CD4-positive, alpha-beta T cell (primary cell): ENCODE results near the gene PRR15L. TPM values are rescaled to one million over a fixed set of nuclear protein-coding genes. Genes with fewer than 3 reads are reported as not detected.

Experiments
- ATAC-seq: fragments of 200-7000 bp; cut with Tn5 transposase; one replicate; pipeline ENCODE4 v1.10.0; 2022; ENCODE audit warnings: mild to moderate bottlenecking; ENCODE audit not compliant: poor library complexity
- CTCF ChIA-PET: fragments of 350-600 bp; sonication (Branson Sonifier 250); formaldehyde crosslinking; loops from one replicate; lab custom pipeline; 2021; ENCODE audit warnings: antibody characterized with exemption, inconsistent platforms; lab: Charles Lee
- POLR2A ChIA-PET: fragments of 350-600 bp; sonication (Branson Sonifier 250); formaldehyde crosslinking; loops from one replicate; lab custom pipeline; 2021; ENCODE audit warnings: antibody characterized with exemption, inconsistent platforms; lab: Charles Lee
- DNase-seq, 14 experiments: peaks; one replicate each; pipeline ENCODE4 v3.0.0-alpha.2; 2013 to 2020; ENCODE audit warnings: mixed read lengths in 2 of 14
- H3K27ac ChIP-seq, 2 donors: one replicate each; pipeline versions ENCODE4 v1.5.1 to v1.7.0; 2013; ENCODE audit warnings: low read length in 2 of 2, low read depth in 1 of 2, mild to moderate bottlenecking in 1 of 2
- H3K27me3 ChIP-seq, 2 experiments: 1 replicate in 1 of 2; 2 replicates in 1 of 2; pipeline versions ENCODE4 v1.6.1 to v1.7.0; 2013; ENCODE audit warnings: low read length in 2 of 2, control low read depth in 1 of 2, mild to moderate bottlenecking in 1 of 2, moderate library complexity in 1 of 2; ENCODE audit not compliant: insufficient read depth in 2 of 2, control insufficient read depth in 1 of 2
- H3K36me3 ChIP-seq: one replicate; pipeline ENCODE4 v1.6.1; 2013; ENCODE audit warnings: low read length, control low read depth; ENCODE audit not compliant: insufficient read depth
- H3K4me1 ChIP-seq: one replicate; pipeline ENCODE4 v1.6.1; 2013; ENCODE audit warnings: low read length, control low read depth; ENCODE audit not compliant: insufficient read depth
- H3K4me3 ChIP-seq: one replicate; pipeline ENCODE4 v1.5.1; 2013; ENCODE audit warnings: mild to moderate bottlenecking, low read length, moderate library complexity
- H3K9me3 ChIP-seq, 2 experiments: 1 replicate in 1 of 2; 2 replicates in 1 of 2; pipeline versions ENCODE4 v1.6.1 to v1.7.0; 2013; ENCODE audit warnings: low read length in 2 of 2, mild to moderate bottlenecking in 2 of 2, control low read depth in 1 of 2, moderate library complexity in 1 of 2; ENCODE audit not compliant: control insufficient read depth in 1 of 2, insufficient read depth in 1 of 2
- H3K27ac Mint-ChIP-seq: one replicate; pipeline ENCODE4 v1.8.0; 2020; ENCODE audit warnings: mixed read lengths
- H3K27me3 Mint-ChIP-seq: one replicate; pipeline ENCODE4 v1.8.0; 2021; ENCODE audit warnings: mixed read lengths
- H3K36me3 Mint-ChIP-seq: one replicate; pipeline ENCODE4 v1.8.0; 2021; ENCODE audit warnings: low read depth, mixed read lengths
- H3K4me1 Mint-ChIP-seq: one replicate; pipeline ENCODE4 v1.8.0; 2021; ENCODE audit warnings: low read depth, mixed read lengths
- H3K4me3 Mint-ChIP-seq: one replicate; pipeline ENCODE4 v1.8.0; 2020; ENCODE audit warnings: mild to moderate bottlenecking, mixed read lengths
- H3K9me3 Mint-ChIP-seq: one replicate; pipeline ENCODE4 v1.8.0; 2020; ENCODE audit warnings: mixed read lengths
- intact Hi-C, 2 experiments: fragments of 100-400 bp; cut with DNase I in 1 of 2; cut with micrococcal nuclease in 1 of 2; formaldehyde crosslinking; loops; one replicate each; pipeline versions ENCODE4 v1.15.1 to v1.9.0; 2023 to 2025; cut with DNase I, micrococcal nuclease
- total RNA-seq, 174 experiments: library from RNA in 2 of 174; stranded (reverse) in 2 of 174; gene quantifications; one replicate each; pipeline ENCODE4 v1.2.3 and lab custom pipeline; 2021 to 2026
- TF ChIP-seq, protein P1 (sequence below): fragments of 200-600 bp; IDR thresholded peaks from one replicate; pipeline ENCODE4 v1.8.0; 2022; ENCODE audit warnings: antibody characterized with exemption, mild to moderate bottlenecking

Gene PRR15L
- total RNA-seq, 2 experiments from 2014 or later: not detected

DNA sequence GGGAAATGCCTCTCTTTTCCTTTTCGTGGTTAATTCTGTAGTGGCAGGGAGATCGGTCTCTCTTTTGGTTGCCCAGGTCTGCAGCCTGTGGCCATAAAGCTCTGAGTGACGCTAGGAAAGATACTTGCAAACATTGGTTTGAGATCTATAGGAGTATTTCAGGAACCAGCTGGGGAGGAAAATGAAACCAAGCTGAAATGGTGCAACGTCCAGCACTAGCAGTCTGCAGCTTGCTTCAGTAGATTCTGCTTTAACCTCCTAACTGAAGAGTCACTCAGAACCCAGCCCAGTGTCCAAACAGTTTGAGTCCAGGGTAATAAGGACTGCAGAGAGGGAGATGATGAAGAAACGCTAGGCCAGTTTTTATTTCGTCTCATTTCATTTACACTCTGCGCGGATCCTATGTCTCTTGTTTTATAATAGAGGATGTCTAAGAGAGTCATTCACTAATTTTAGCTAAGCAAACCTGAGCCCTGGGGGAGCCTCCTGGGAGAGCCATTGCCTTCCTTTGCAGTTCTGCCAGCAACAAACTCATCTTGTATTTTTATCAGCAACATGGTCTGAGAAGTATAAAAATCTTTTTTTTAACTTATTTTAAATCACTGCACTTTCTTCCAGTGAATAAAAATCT, 49.6 kb downstream of the PRR15L start:
- no peaks in the 10 kb centered on the region for H3K27me3 Mint-ChIP-seq
- intact Hi-C loops: no loop called here
- Histone ChIP-seq H3K27me3 (no peaks in the 10 kb centered on the region), H3K4me3 (no peak overlapping the region), H3K4me1 (peaks cover 11% of the 10 kb centered on the region), H3K27ac (no peak overlapping the region), H3K9me3 (no peaks in the 10 kb centered on the region), H3K36me3 (peaks cover 17% of the 10 kb centered on the region)
- H3K27ac Mint-ChIP-seq: no peak overlapping the region
- CTCF ChIA-PET: interaction anchor here (0.5 kb wide), 1 partner anchor 147 kb away, joined by 3 read pairs; no protein-coding TSS in a partner anchor
- peaks cover 49% of the 10 kb centered on the region for H3K4me1 Mint-ChIP-seq
- ATAC-seq: no peak
- no peaks in the 10 kb centered on the region for H3K9me3 Mint-ChIP-seq
- peaks cover 39% of the 10 kb centered on the region for H3K36me3 Mint-ChIP-seq
- POLR2A ChIA-PET: interaction anchor here (0.6 to 0.7 kb wide), 3 partner anchors 11 to 140 kb away, joined by 3 to 4 read pairs (median 3); partner anchors contain the start of gene NFE2L1
- no peak overlapping the region for H3K4me3 Mint-ChIP-seq
- TF ChIP-seq, protein P1, sequence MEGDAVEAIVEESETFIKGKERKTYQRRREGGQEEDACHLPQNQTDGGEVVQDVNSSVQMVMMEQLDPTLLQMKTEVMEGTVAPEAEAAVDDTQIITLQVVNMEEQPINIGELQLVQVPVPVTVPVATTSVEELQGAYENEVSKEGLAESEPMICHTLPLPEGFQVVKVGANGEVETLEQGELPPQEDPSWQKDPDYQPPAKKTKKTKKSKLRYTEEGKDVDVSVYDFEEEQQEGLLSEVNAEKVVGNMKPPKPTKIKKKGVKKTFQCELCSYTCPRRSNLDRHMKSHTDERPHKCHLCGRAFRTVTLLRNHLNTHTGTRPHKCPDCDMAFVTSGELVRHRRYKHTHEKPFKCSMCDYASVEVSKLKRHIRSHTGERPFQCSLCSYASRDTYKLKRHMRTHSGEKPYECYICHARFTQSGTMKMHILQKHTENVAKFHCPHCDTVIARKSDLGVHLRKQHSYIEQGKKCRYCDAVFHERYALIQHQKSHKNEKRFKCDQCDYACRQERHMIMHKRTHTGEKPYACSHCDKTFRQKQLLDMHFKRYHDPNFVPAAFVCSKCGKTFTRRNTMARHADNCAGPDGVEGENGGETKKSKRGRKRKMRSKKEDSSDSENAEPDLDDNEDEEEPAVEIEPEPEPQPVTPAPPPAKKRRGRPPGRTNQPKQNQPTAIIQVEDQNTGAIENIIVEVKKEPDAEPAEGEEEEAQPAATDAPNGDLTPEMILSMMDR: no peak
- no peak for DNase-seq

DNA sequence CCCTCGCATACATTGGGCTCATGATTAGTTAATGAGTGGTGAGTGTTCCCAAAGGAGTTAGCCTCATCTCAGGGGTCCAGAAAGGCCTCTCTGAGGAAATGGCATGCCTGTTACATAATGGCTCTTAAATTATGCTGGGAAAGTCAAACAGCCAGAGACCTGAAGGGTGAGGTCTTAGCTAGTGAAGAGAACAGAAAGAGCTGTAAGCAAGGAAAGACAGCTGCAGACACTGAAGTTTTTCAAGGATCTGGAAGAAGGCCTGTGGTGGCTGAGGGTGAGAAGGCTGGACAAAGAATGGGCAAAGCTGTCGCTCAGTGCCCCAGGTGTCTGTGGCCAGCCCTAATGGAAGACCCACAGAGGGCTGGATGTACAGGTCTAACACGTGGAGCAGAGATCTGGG, 51.2 kb downstream of the PRR15L start:
- intact Hi-C loops: no loop called here
- Mint-ChIP-seq H3K9me3 (no peaks in the 10 kb centered on the region), H3K27ac (no peak overlapping the region), H3K4me3 (no peak overlapping the region), H3K36me3 (peaks cover 47% of the 10 kb centered on the region), H3K27me3 (no peaks in the 10 kb centered on the region), H3K4me1 (peaks cover 59% of the 10 kb centered on the region)
- Histone ChIP-seq H3K27ac (no peak overlapping the region), H3K36me3 (peaks cover 27% of the 10 kb centered on the region), H3K4me1 (peaks cover 13% of the 10 kb centered on the region), H3K9me3 (no peaks in the 10 kb centered on the region), H3K27me3 (no peaks in the 10 kb centered on the region), H3K4me3 (no peak overlapping the region)
- ATAC-seq (no peak), DNase-seq (no peak)
- ChIA-PET POLR2A (interaction anchor here (0.6 kb wide), 1 partner anchor 13 kb away, joined by 3 read pairs; no protein-coding TSS in a partner anchor), CTCF (no interaction called here)
- TF ChIP-seq, protein P1: no peak

DNA sequence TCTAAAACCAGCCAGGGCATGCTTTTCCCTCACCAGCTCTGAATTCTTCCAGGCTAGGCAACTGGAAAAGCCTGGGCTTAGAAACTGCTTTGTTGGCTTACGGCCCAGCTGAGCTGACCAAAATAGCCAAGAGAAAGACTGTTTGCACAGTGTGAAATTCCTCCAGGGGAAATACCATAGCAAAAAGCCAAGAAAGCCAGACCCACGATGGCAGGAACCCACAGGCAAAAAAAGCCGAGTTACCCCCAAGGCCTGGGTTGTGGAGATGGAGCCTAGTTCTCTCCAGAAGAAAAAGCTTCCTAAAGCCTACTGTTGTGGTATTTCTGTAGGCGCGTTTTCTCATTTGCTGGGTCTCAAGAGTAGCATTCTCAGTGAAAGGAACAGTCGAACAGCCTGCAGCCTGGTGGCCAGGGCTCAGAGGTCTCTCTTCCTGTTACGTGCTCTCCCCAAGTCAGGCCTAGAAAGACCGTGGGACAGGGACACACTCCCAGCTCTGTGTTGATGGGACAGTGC, 52.4 kb downstream of the PRR15L start:
- no peaks in the 10 kb centered on the region for H3K9me3 Mint-ChIP-seq
- Histone ChIP-seq H3K27me3 (no peaks in the 10 kb centered on the region), H3K4me3 (no peak overlapping the region), H3K36me3 (peaks cover 34% of the 10 kb centered on the region), H3K27ac (no peak overlapping the region), H3K9me3 (no peaks in the 10 kb centered on the region), H3K4me1 (peaks cover 15% of the 10 kb centered on the region)
- DNase-seq (no peak), ATAC-seq (no peak)
- H3K27ac Mint-ChIP-seq: no peak overlapping the region
- no peak overlapping the region for H3K4me3 Mint-ChIP-seq
- TF ChIP-seq, protein P1: no peak
- POLR2A ChIA-PET: interaction anchor here (0.7 to 2.0 kb wide), 3 partner anchors 10 to 59 kb away, joined by 3 to 14 read pairs (median 3); partner anchors contain the start of genes PNPO and SP2
- H3K4me1 Mint-ChIP-seq: peaks cover 59% of the 10 kb centered on the region
- intact Hi-C loops: no loop called here
- H3K27me3 Mint-ChIP-seq: no peaks in the 10 kb centered on the region
- CTCF ChIA-PET: interaction anchor here (1.3 kb wide), 1 partner anchor 66 kb away, joined by 3 read pairs; the partner anchor contains the start of gene CDK5RAP3
- peaks cover 57% of the 10 kb centered on the region for H3K36me3 Mint-ChIP-seq
